SU-DHL-6 (cell line): ENCODE measurements around the gene CCDC34.

ENCODE experiments used
- EZH2phosphoT487 ChIP-seq: fragments of 200-600 bp; sonication (generic), shearing (Covaris generic); conservative IDR thresholded peaks from 2 replicates; pipeline ENCODE4 v1.6.1; 2018; ENCODE audit warnings: mild to moderate bottlenecking, antibody characterized with exemption, low read length, moderate library complexity, mixed read lengths
- TF ChIP-seq, protein P1 (sequence below): fragments of 200-600 bp; sonication (generic); IDR thresholded peaks from one replicate; pipeline ENCODE4 v1.5.1; 2017; ENCODE audit warnings: antibody characterized with exemption, mild to moderate bottlenecking, low read length, moderate library complexity; ENCODE audit not compliant: insufficient read depth, poor library complexity, severe bottlenecking

DNA sequence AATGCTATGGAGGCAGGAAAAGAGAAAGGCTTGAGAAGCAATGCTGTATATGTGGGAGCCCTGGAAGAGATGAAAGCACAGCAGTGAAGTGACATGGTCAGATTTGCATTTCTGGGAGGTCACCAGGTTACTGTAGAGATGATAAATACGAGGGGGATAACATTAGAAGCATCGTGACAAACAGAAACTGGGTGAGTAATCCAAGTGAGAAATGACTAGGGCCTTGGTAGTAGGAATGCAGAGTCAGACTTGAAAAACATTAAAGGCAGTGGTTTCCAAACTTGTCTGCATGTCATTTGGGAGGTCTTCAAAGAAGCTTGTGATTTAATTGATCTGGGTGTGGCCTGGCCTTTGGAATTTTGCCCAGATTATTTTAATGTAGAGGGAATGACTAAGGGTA is 43.9 kb downstream of the CCDC34 start:
- TF ChIP-seq, protein P1, sequence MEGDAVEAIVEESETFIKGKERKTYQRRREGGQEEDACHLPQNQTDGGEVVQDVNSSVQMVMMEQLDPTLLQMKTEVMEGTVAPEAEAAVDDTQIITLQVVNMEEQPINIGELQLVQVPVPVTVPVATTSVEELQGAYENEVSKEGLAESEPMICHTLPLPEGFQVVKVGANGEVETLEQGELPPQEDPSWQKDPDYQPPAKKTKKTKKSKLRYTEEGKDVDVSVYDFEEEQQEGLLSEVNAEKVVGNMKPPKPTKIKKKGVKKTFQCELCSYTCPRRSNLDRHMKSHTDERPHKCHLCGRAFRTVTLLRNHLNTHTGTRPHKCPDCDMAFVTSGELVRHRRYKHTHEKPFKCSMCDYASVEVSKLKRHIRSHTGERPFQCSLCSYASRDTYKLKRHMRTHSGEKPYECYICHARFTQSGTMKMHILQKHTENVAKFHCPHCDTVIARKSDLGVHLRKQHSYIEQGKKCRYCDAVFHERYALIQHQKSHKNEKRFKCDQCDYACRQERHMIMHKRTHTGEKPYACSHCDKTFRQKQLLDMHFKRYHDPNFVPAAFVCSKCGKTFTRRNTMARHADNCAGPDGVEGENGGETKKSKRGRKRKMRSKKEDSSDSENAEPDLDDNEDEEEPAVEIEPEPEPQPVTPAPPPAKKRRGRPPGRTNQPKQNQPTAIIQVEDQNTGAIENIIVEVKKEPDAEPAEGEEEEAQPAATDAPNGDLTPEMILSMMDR, result no peak
- no peak for TF ChIP-seq EZH2phosphoT487
